Thymus (tissue), 11 donors: ENCODE data around the gene CCSER1. TPM values are rescaled to one million over a fixed set of nuclear protein-coding genes. Genes with fewer than 3 reads are reported as not detected.
"Not testable (repeated sequence)": the region's sequence is repeated elsewhere in the genome, so short reads cannot be mapped to it uniquely, and the experiment has no call there.

Source experiments
- DNase-seq, 9 donors: peaks; one replicate each; pipeline ENCODE4 v3.0.0-alpha.2; 2013; ENCODE audit warnings: low spot score in 9 of 9, low read depth in 6 of 9, missing footprints in 1 of 9
- H3K27ac ChIP-seq, 2 donors: one replicate each; pipeline ENCODE4 v1.5.1; 2013; ENCODE audit warnings: control low read depth in 1 of 2, low read depth in 1 of 2, low read length in 1 of 2, mild to moderate bottlenecking in 1 of 2, moderate library complexity in 1 of 2
- H3K27me3 ChIP-seq, 2 donors: one replicate each; pipeline ENCODE4 v1.5.1; 2013; ENCODE audit warnings: low read length in 1 of 2; ENCODE audit not compliant: control insufficient read depth in 2 of 2, insufficient read depth in 1 of 2
- H3K36me3 ChIP-seq, 2 donors: one replicate each; pipeline ENCODE4 v1.5.1; 2013; ENCODE audit warnings: low read length in 1 of 2, mild to moderate bottlenecking in 1 of 2, moderate library complexity in 1 of 2; ENCODE audit not compliant: control insufficient read depth in 2 of 2, insufficient read depth in 2 of 2
- H3K4me1 ChIP-seq, 2 donors: one replicate each; pipeline ENCODE4 v1.5.1; 2013; ENCODE audit warnings: low read length in 2 of 2; ENCODE audit not compliant: control insufficient read depth in 2 of 2, insufficient read depth in 2 of 2
- H3K4me3 ChIP-seq, 2 donors: one replicate each; pipeline ENCODE4 v1.5.1; 2013; ENCODE audit warnings: low read length in 2 of 2, control low read depth in 1 of 2, mild to moderate bottlenecking in 1 of 2
- H3K9me3 ChIP-seq, 2 donors: one replicate each; pipeline ENCODE4 v1.5.1; 2013; ENCODE audit warnings: low read length in 1 of 2, mild to moderate bottlenecking in 1 of 2; ENCODE audit not compliant: control insufficient read depth in 2 of 2, insufficient read depth in 1 of 2
- WGBS: extraction: QIAGEN DNeasy Blood & Tissue Kit; methylation state at CpG from one replicate; pipeline ENCODE4 v1.1.7; 2013; 5-methylcytosine and 5-hydroxymethylcytosine counted together
- polyA plus RNA-seq: library from polyadenylated mRNA; stranded (reverse); fragments of 200-250 nt; gene quantifications from one replicate; pipeline ENCODE4 v1.2.3, GENCODE V29; 2013
- total RNA-seq: library from RNA; stranded (reverse); fragments of 120-200 nt; gene quantifications from one replicate; pipeline ENCODE4 v1.2.4, GENCODE V29; 2013
- donor health status: healthy.

The CCSER1 gene
- total and polyA plus RNA-seq, 2 donors, result 2.0 to 8.7 TPM

- DNase-seq, result no peak
- Histone ChIP-seq H3K36me3 (no peaks in the 10 kb centered on the region), H3K27me3 (no peaks in the 10 kb centered on the region), H3K4me1 (no peaks in the 10 kb centered on the region), H3K4me3 (no peak overlapping the region), H3K9me3 (peaks cover 0 to 11% of the 10 kb centered on the region in 2 donors), H3K27ac (no peak overlapping the region)
- WGBS, result 95% methylated on average over 2 of the region's 2 CpGs
Measured at GRCh38 chr4:90445380-90445779, 318.2 kb downstream of the CCSER1 start.

- no peak overlapping the region for H3K27ac ChIP-seq
- no peaks in the 10 kb centered on the region for H3K36me3 ChIP-seq
- no peak for DNase-seq
- H3K4me1 ChIP-seq, result no peaks in the 10 kb centered on the region
- peaks cover 0 to 11% of the 10 kb centered on the region in 2 donors for H3K9me3 ChIP-seq
- WGBS, result 95% methylated on average over 2 of the region's 2 CpGs
- H3K4me3 ChIP-seq, result no peak overlapping the region
- no peaks in the 10 kb centered on the region for H3K27me3 ChIP-seq
Measured at GRCh38 chr4:90449626-90450025, 322.4 kb downstream of the CCSER1 start.

- H3K4me1 ChIP-seq, result no peaks in the 10 kb centered on the region
- H3K27ac ChIP-seq, result no peak overlapping the region
- no peaks in the 10 kb centered on the region for H3K36me3 ChIP-seq
- H3K4me3 ChIP-seq, result no peak overlapping the region
- H3K9me3 ChIP-seq, result peaks cover 0 to 22% of the 10 kb centered on the region in 2 donors
- 94% methylated on average over 11 of the region's 11 CpGs for WGBS
- no peak for DNase-seq
- H3K27me3 ChIP-seq, result no peaks in the 10 kb centered on the region
Measured at GRCh38 chr4:90456891-90457290, 329.7 kb downstream of the CCSER1 start.

GRCh38 chr4:90457817-90458216, 330.6 kb downstream of the CCSER1 start:
- WGBS, result 93% methylated on average over 6 of the region's 6 CpGs

GRCh38 chr4:90458576-90458975, 331.4 kb downstream of the CCSER1 start:
- DNase-seq, result no peak
- Histone ChIP-seq H3K4me3 (no peak overlapping the region), H3K27ac (no peak overlapping the region), H3K36me3 (no peaks in the 10 kb centered on the region), H3K9me3 (peaks cover 0 to 22% of the 10 kb centered on the region in 2 donors), H3K27me3 (no peaks in the 10 kb centered on the region), H3K4me1 (no peaks in the 10 kb centered on the region)
- 91% methylated on average over 3 of the region's 3 CpGs for WGBS

More at GRCh38 chr4:90457817-90458216, 330.6 kb downstream of the CCSER1 start:
- H3K9me3 ChIP-seq, result peaks cover 0 to 22% of the 10 kb centered on the region in 2 donors
- no peaks in the 10 kb centered on the region for H3K4me1 ChIP-seq
- H3K36me3 ChIP-seq, result no peaks in the 10 kb centered on the region
- H3K27me3 ChIP-seq, result no peaks in the 10 kb centered on the region
- no peak for DNase-seq
- no peak overlapping the region for H3K27ac ChIP-seq
- no peak overlapping the region for H3K4me3 ChIP-seq

DNA sequence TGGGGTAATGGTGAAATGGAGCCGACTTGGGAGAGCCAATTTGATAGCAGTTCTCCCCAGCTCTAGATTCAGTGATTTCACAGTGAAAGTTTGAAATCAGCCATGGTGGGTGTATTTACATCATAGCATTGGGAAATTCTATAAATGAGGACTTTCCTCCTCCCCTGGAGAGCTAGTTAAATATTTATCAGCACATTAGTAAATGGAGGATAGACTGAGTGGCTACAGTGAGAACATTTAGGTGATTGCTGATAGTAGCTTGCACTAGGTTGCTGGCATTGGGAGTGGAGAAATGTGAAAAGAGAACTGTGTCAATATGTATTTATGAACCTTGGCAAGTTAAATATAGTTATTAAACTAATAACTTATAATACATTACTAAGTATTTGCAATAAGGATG, 347.3 kb downstream of the CCSER1 start:
- H3K4me3 ChIP-seq, result no peak overlapping the region
- no peaks in the 10 kb centered on the region for H3K4me1 ChIP-seq
- no peaks in the 10 kb centered on the region for H3K36me3 ChIP-seq
- H3K27ac ChIP-seq, result no peak overlapping the region
- H3K9me3 ChIP-seq, result no peaks in the 10 kb centered on the region
- no peaks in the 10 kb centered on the region for H3K27me3 ChIP-seq
- 69% methylated on average over 1 of the region's 1 CpG for WGBS
- no peak for DNase-seq

- H3K9me3 ChIP-seq, result no peaks in the 10 kb centered on the region
- H3K4me3 ChIP-seq, result no peak overlapping the region
- DNase-seq, result no peak
- H3K27ac ChIP-seq, result no peak overlapping the region
- H3K27me3 ChIP-seq, result no peaks in the 10 kb centered on the region
- H3K4me1 ChIP-seq, result no peaks in the 10 kb centered on the region
- H3K36me3 ChIP-seq, result no peaks in the 10 kb centered on the region
- WGBS, result 92% methylated on average over 6 of the region's 6 CpGs
Measured at GRCh38 chr4:90476019-90476418, 348.8 kb downstream of the CCSER1 start.

DNA sequence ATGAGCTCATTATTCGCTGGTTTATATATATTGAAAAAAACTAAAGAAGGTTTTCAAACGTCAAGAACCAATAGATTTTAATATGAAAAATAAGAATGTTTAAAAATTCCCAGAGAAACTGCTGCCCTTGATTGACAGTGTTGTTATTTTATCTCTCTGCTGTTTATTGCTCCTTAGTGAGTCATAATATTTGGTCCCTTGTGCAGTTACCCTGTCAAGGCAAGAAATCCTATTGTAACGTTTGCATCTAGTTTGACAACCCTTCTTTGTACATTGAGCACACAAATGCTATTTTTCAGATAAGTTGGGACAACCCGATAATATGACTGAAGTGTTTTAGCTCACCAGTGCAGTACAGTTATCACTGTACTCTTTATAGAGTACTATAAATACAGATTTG, 349.4 kb downstream of the CCSER1 start:
- Histone ChIP-seq H3K9me3 (no peaks in the 10 kb centered on the region), H3K4me3 (no peak overlapping the region), H3K27ac (no peak overlapping the region), H3K4me1 (no peaks in the 10 kb centered on the region), H3K27me3 (no peaks in the 10 kb centered on the region), H3K36me3 (no peaks in the 10 kb centered on the region)
- WGBS, result 93% methylated on average over 4 of the region's 4 CpGs
- no peak for DNase-seq

GRCh38 chr4:90484894-90485293, 357.7 kb downstream of the CCSER1 start:
- DNase-seq, H3K27me3 ChIP-seq, H3K4me3 ChIP-seq, H3K4me1 ChIP-seq, H3K9me3 ChIP-seq, H3K27ac ChIP-seq, H3K36me3 ChIP-seq: not testable (repeated sequence)
- 96% methylated on average over 9 of the region's 9 CpGs for WGBS

GRCh38 chr4:90486346-90486745, 359.2 kb downstream of the CCSER1 start:
- WGBS, result 78% methylated on average over 1 of the region's 1 CpG
- no peaks in the 10 kb centered on the region for H3K4me1 ChIP-seq
- no peaks in the 10 kb centered on the region for H3K36me3 ChIP-seq
- H3K4me3 ChIP-seq, result no peak overlapping the region
- no peaks in the 10 kb centered on the region for H3K27me3 ChIP-seq
- H3K27ac ChIP-seq, result no peak overlapping the region
- peaks cover 0 to 4% of the 10 kb centered on the region in 2 donors for H3K9me3 ChIP-seq
- no peak for DNase-seq
